NCI-H2196 treated with DMSO at 0.1 percent for 48 hours (cell line): ENCODE measurements around the gene ODAD4.

Source experiments
- DNase-seq: peaks from one replicate; lab custom pipeline; 2025; ENCODE audit not compliant: unreplicated experiment; lab: John Stamatoyannopoulos, UW

The ODAD4 gene

DNA sequence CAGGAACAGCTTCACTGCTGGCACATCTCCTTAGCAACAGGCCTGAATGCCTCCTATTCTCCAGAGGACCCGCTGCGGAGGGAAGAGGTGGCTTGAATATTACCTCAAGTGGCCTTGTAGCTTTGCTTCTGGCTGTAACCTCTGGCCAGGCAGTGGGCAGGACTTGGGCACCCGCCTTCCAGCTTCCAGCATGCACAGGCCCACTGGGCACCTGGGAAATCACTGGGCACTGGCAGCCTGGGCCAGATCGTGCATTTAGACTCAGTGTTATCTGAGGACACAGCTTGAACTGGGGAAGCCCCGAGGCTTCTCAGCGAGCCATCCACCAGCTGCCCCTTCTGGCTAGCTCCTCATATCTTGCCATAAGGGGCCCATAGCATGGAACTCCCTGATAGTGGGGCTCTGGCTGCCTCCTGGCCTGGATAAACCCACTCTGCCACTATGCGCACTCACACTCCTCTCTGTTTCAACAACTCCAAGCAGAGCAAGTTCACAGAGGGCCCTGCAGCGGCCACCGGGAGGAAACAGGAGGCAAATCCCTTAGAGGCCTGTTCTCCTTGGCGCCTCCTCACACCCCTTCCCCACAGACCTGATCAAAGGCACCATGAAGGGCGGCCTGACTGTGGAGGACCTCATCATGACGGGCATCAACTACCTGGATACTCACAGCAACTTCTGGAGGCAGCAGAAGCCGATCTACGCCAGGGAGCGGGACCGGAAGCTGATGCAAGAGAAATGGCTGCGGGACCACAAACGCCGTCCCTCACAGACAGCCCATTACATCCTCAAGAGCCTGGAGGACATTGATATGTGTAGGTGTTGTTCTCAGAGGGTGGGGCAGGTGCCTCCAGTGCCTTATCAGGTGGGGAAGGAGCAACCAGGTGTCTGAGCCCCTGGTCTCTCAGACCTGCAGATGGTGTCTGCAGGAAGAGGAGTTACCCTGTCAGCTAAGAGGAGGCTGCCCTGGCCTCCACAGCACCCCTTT lies 7.8 kb downstream of the ODAD4 start:
- DNase-seq = no peak

DNA sequence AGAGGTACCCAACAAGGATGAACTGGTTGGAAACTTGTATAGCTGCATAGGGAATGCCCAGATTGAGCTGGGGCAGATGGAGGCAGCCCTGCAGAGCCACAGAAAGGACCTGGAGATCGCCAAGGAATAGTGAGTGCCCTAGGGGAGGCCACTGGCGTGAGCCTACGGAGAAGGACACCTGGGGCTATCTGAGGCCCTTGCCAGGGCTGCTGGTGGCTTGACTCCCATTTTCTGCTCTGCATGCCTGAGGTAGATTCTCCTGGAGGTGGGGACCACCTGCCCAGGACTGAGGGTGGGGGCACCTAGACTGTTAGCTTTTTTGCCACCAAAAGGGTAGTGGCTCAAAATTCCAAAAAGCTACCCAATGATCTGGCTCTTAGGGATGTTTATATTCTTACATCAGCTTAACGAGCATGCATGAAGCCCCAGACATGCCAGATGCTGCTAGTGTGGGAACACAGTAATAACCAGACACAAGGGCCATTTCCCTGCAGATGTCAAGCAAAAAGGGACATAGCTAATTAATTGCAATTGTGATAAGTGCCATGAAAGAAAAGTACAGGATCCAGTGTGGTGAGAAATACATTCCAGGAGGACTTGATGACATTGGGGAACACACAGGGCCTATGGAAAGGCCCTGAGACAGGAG lies 8.8 kb downstream of the ODAD4 start:
- no peak for DNase-seq

DNA sequence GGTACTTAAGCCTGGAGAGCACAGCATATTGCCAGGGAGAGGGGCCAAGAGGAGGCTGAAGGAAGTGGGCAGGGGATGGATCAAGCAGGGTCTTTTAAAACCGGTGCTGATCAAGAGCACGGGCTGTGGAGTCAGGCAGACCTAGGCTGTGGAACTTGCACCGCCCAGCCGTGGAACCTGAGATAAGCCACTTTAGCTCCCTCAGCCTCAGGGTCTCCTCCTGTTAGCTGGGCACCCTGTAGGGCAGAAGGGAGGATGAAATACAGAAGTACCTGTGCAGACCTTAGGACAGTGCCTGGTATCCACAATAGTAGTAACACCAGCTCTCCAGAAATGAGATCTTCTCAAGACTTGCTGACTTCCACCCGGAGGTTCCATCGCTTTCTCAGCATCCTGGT lies 9.3 kb downstream of the ODAD4 start:
- DNase-seq = no peak

DNA sequence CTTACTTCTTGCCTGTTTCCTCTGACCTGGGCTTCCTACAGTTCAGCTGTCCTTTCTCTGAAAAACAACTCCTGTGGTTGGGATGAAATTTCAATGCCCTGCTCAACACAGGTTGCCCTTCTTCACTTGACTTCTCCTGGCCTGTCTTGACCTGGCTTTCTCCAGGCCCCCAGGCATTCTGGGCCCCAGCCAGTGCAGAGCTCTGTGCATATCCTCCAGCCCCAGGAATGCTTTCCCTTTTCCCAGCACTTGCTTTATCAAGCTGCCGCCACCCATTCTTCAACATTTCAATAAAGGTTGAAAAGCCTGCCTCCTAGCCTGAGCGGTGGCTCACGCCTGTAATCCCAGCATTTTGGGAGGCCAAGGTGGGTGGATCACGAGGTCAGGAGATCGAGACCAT lies 10.8 kb downstream of the ODAD4 start:
- no peak for DNase-seq

DNA sequence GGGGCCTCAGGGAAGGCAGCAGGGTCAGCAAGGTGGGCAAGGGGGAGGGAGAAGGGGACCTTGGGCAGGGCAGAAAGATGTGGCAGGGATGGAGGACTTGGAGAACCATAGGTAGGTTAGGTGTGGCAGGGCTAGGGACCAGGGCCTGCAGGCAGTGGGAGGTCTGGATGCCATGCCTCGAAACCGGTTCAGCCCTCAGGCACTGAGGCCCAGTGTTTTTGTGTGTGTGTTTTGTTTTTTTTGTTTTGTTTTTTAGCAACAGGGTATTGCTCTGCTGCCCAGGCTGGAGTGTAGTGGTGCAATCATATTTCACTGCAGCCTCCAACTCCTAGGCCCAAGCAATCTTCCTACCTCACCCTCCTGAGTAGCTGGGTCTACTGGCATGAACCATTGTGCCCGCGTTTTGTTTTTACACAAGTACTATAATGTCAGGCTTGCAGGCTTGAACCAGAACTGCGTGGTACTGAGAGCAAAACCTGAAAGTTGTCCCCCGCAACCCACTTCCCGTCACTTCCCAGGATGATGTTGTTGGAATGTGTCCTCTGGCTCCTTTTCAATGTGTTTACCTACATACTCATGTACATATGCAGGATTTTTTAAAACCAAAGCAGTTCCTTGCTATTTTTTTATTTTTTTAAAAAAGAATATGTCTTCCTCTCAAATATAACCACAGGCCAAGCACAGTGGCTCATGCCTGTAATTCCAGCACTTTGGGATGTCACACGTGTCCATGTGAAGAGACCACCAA lies 12.4 kb downstream of the ODAD4 start:
- no peak for DNase-seq

DNA sequence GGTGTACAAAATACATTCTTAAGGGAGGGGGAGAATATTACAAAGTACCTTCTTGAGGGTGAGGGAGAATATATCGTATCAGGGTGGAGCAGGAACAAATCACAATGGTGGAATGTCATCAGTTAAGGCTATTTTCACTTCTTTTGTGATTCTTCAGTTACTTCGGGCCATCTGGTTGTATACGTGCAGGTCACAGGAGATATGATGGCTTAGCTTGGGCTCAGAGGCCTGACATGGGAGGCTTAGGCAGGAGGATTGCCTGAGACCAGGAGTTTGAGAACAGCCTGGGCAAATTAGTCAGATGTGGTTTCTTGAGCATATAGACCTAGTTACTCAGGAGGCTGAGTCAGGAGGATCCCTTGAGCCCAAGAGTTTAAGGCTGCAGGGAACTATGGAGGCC lies 13.1 kb downstream of the ODAD4 start:
- DNase-seq = no peak

DNA sequence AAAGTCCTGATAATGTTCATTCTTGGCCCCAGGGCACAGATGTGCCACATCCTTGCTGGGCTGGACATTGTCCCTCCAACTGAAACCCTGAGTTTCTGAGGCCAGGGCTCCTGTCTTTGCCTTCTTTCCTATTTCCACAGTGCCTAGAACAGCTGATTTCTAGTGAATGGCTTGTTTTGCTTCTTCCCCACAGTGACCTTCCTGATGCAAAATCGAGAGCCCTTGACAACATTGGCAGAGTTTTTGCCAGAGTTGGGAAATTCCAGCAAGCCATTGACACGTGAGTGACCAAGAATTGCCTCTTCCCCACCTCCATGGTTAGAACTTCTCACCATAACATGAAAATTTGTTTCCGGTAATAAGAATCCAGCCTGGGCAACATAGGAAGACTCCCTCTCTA lies 14.5 kb downstream of the ODAD4 start:
- DNase-seq = no peak

DNA sequence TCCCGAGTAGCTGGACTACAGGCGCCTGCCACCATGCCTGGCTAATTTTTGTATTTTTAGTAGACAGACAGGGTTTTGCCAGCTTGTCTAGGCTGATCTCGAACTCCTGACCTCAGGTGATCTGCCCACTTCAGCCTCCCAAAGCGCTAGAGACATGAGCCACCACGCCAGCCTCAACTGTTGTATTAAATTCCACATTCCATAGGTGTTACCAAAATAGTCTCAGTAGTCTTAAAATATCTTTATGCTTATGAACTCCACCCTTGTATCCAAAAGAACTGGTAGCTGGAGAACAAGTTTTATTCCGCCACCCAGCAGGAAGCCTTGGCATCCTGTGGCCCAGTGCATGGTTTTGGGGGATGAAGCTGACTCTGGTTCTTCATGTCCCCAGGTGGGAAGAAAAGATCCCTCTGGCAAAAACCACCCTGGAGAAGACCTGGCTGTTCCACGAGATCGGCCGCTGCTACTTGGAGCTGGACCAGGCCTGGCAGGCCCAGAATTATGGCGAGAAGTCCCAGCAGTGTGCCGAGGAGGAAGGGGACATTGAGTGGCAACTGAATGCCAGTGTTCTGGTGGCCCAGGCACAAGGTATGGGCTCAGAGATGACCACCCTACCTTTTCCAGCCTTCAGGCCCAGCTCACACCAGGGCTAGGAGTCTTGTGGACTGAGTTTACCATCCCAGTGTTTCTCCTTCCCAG lies 18.5 kb downstream of the ODAD4 start:
- no peak for DNase-seq

DNA sequence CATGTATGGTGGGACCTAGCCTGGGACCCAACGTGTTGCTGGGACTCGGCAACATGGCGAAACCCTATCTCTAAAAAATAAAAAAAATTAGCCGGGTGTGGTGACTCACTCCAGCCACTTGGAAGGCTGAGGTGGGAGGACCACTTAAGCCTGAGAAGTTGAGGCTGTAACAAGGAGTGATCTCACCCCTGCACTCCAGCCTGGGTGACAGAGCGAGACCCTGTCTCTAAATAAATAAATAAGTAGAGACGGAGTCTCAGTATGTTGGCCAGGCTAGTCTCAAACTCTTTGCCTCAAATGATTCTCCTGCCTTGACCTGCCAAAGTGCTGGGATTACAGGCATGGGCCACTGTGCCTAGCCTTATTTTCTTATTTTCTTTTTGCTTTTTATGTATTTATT lies 26.1 kb downstream of the ODAD4 start:
- no peak for DNase-seq

DNA sequence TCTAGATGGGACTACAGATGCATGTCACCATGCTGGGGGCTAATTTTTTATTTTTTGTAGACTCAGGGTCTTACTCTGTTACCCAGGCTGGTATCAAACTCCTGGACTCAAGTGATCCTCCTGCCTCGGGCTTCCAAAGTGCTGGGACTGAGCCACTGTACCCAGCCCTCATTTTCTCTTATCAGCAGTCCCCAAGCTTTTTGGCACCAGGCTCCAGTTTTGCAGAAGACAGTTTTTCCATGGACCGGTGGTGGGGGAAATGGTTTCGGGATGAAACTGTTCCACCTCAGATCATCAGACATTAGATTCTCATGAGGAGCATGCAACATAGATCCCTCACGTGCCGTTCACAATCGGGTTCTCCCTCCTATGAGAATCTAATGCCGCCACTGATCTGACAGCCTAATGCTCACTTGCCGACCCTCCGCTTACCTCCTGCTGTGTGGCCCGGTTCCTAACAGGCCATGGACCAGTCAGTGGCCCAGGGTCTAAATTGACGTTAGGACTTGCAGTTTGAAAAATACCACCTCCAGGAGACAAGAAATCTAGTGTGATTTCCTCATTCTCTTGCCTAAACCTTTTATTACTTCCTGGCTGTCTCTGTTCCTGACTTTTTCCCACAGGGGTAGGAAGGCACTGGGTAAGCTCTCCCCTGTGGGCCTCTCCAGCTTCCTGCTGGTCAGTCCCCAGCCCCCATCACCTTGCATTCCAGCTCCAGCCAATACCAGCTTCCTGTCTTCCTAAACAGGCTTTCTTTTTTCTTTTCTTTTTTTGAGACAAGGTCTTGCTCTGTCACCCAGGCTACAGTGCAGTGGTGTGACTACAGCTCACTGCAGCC lies 26.8 kb downstream of the ODAD4 start:
- no peak for DNase-seq

DNA sequence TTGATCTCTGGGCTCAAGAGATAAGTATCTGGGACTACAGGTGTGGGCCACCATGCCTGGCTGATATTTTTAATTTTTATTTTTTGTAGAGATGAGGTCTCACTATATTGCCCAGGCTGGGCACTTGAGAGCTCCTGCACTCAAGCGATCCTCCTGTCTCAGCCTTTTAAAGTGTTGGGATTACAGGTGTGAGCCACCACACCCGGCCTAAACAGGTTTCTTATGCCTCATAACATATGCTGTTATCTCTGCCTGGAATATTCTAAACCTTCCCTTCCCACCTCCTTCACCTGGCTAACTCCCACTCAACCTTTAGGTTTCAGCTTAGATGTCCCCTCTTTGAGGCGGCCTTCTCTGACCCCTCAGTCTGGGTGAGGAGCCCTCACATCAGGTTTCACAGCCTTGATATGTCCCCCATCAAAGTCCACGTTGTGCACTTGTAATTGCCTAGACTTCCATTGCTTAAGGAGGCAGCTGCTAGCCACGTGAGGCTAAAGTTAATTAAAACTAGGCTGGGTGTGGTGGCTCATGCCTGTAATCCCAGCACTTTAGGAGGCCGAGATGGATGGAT lies 27.5 kb downstream of the ODAD4 start:
- DNase-seq = no peak

DNA sequence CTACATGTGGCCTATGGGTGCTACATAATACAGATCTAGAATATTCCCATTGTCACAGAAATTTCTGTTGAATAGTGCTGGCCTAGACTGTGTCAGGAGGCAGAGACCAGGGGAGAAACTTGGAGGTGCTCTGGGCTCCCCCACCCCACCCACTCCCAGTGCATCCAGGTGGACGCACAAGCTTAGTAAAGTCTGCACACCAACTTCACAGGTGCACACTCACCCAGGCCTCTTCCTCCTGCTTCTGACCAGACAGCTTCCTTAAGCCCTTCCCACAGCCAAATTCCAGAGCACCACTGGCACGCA lies 28.6 kb downstream of the ODAD4 start:
- no peak for DNase-seq

DNA sequence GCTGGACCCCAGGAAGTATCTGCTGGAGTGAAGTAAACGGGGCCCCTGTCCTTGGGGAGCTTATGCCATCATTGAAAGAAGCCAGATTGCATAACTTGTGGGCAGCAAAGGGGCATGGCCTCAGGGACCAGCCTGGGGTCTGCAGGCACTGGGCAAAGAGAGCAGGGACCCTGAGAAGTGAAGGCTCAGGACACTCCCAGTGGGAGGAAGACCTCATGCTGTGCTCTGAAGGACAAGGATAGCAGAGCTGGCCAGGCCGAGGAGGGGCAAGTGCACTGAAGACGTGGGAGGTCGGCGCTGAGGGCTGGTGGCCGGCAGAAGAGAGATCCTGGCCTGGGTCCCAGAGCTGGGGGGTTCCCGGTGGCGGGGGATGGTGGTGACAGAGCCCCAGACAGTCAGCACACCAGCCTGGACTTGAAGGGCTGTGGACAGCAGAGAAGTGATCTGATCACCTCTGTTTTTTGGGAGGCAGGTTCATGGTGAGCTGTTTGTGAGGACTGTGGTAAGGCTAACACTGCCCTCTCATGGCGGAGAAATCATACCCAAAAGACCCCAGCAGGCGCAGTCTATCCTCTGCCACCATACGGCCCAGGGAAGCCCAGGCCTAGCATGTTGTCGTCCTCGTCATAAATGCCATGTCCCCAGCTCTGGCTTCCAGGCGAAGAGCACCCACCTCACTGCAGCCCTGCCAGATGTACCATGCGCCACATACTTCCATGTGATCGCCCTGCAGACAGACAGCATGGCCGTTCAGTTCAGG lies 29.1 kb downstream of the ODAD4 start:
- DNase-seq = no peak

DNA sequence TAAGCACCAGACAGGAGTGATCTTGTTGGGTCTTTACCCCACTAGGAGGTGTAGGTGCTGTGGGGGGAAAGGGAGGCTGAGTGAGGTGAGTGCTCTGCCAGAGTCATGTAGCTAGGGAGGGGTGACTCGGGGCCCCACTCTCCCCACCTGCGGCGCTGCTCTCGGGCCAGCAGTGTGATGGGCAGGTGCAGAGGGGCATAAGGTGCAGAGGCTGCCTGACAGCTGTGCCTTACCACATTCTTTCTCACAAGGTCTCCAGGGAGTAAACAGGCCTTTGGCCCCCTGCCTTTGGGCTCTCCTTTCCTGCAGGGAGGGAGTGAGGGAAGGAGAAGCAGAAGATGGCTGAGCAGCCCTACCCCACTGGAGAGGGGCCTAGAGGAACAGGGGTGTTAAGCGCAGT lies 31.7 kb downstream of the ODAD4 start:
- no peak for DNase-seq

DNA sequence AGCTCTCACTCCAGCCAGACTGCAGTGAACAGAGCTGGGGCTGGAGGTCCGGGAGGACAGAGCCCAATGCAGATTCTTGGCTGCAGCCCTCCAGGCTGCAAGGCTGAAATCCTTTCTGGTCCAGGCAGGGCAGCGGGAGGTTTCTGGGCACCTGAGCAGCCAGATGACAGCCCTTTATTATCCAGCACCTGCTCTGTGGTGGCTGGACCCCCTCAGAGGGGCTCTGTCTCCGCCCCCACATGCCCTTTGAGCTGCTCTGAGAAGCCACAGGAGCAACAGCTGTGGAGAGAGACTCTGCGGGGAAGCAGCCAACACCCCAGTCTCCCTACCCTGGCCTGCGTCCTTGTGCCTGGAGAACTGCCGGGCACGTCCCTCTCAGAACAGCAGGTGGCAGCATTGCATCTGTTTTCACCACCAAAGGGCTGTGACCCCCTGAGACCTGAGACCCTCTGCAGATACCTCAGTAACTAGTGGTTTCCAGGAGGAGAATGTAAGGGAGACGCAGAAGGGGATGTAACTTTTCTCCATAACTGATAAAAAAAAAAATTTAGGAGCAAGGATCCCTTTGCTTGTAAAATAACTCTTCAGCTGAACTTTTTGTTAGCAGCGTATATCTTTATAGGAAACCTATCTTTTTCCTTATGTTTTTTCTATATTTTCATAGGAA lies 32.5 kb downstream of the ODAD4 start:
- peak; percentile 4 for DNase-seq

DNA sequence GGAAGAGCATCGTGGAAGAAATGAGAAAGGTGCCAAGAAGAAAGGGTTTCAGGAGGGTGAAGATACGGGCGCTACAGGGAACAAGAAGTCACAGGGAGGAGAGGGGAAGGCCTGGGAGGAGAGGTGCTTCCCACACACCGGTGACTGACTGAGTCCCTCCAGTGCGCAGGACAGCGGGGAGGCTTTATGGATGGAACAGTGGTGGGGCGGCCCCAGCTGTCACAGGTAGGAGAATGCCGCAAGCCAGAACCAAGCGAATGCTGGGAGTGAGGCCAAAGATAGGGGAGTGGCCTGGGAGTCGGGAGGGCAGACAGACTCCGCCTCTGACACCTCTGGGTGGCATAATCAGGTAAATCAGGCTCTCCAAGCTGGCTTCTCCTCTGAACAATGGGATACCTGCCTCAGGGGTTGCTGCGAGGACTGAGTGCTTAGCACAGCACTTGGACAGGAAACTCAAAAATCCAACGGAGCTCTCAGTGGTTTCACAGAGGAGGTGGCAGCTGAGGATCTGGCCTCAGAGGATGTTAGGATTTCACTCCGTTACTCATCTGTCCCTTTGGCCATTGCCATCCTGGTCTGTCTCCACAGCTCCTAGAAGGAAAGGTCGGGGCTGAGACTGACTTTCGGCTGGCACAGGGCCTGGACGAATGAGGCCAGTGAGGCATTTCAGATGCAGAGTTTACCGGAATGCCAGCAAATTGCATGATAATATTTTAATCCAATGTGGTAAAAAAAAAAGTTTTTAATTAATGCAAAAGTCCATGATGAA lies 35.5 kb downstream of the ODAD4 start:
- DNase-seq = peak; percentile 67

DNA sequence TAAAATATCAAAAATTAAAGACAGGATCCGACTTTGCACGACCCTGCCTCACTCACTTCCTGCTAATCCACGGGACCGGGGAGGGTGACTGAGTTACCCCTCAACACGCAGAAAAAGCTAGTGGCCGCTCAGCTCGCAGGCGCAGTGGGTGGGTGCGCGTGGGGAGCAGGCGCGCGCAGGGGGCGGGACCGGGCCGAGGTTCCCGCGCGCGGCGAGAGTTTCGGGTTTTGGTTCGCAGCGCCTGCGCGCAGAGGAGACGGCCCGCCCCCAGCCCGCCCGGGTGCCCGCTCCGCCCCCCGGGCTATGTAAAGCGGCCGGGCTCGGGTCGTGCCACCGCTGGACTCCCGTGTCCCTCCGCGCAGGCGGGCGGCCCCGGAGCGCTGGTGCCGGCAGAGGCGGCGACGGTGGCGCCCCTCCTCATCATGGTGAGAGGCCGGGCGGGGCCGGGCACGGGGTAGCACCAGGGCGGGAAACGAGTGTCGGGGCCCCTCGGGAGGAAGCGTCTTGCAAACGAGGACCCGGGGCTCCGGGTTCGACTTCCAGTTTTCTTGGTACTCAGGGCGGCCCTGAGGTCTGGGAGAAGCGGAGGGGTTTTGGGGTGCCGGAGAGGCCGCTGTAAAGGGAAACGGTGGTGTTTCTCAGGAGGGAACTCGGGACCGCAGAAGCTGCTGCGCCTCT lies 36.2 kb downstream of the ODAD4 start, which contains the start of gene CNP:
Gene CNP, plus strand, starts transcription at position 333 of the 678 bp plus-strand sequence. Its CDS starts 90 bp downstream, at position 423.
- peak; percentile 55 for DNase-seq
